ENCODE results near the gene GFPT2.

Gene GFPT2

GRCh38 chr5:180283026-180283615 lies 70.0 kb downstream of the GFPT2 start:
- no peak for DNase-seq (ENCODE audit: low spot score)

- no peak for DNase-seq (ENCODE audit: low spot score)
Measured at GRCh38 chr5:180282281-180282680, 70.9 kb downstream of the GFPT2 start.

- DNase-seq (ENCODE audit: low spot score): no peak
Measured at GRCh38 chr5:180281706-180282105, 71.4 kb downstream of the GFPT2 start.

GRCh38 chr5:180274695-180275094 lies 78.4 kb downstream of the GFPT2 start:
- DNase-seq (ENCODE audit: low spot score): no peak

GRCh38 chr5:180271221-180271620 lies 81.9 kb downstream of the GFPT2 start:
- no peak for DNase-seq (ENCODE audit: low spot score)

GRCh38 chr5:180259260-180259611 lies 93.9 kb downstream of the GFPT2 start:
- no peak for DNase-seq (ENCODE audit: low spot score)

- no peak for DNase-seq (ENCODE audit: low spot score)
Measured at GRCh38 chr5:180253036-180253824, 99.9 kb downstream of the GFPT2 start.

- peak; percentile 4 for DNase-seq (ENCODE audit: low spot score)
Measured at GRCh38 chr5:180251887-180252286, 101.2 kb downstream of the GFPT2 start.

- peak; percentile 96 for DNase-seq (ENCODE audit: low spot score)
Measured at GRCh38 chr5:180251141-180251540, 102.0 kb downstream of the GFPT2 start.

Measured in cerebellar cortex (tissue), 1 donor.